G401 (cell line): ENCODE measurements around the gene TACR1. TPM values are rescaled to one million over a fixed set of nuclear protein-coding genes. Genes with fewer than 3 reads are reported as not detected.
"Not testable (repeated sequence)": the region's sequence is repeated elsewhere in the genome, so short reads cannot be mapped to it uniquely, and the experiment has no call there.

Experiments
- DNase-seq: peaks from one replicate; pipeline ENCODE4 v3.0.0-alpha.2; 2015; ENCODE audit warnings: low spot score
- in situ Hi-C: cut with HindIII; loops from 2 replicates; pipeline ENCODE4 v1.10.0; 2016; ENCODE audit warnings: low sequenced_read_pairs, mixed read lengths
- total RNA-seq: library from RNA; depleted of rRNA; stranded (reverse); fragments of >200 nt; shearing (Covaris generic); gene quantifications from 2 replicates; pipeline ENCODE4 v1.2.3, GENCODE V29; 2014

TACR1 gene
- total RNA-seq, 1 experiment from 2014 or later = not detected

GRCh38 chr2:75065402-75066008 lies 133.8 kb downstream of the TACR1 start:
- DNase-seq = no peak
- in situ Hi-C loops = no loop called here

GRCh38 chr2:75064691-75065396 lies 134.5 kb downstream of the TACR1 start:
- peak; percentile 6 for DNase-seq
- in situ Hi-C loops = no loop called here

- in situ Hi-C loops = no loop called here
- DNase-seq = no peak
These were observed 135.4 kb downstream of the TACR1 start for GRCh38 chr2:75063906-75064305.

- no peak for DNase-seq
- in situ Hi-C loops = no loop called here
These were observed 140.9 kb downstream of the TACR1 start for GRCh38 chr2:75058427-75058826.

- not testable (repeated sequence) for DNase-seq
These were observed 142.2 kb downstream of the TACR1 start for GRCh38 chr2:75057150-75057549.

GRCh38 chr2:75055820-75056675 lies 143.3 kb downstream of the TACR1 start:
- no peak for DNase-seq
- in situ Hi-C loops = no loop called here

More at GRCh38 chr2:75057150-75057549, 142.2 kb downstream of the TACR1 start:
- in situ Hi-C loops = not testable (repeated sequence)

GRCh38 chr2:75055142-75055819 lies 144.0 kb downstream of the TACR1 start:
- in situ Hi-C loops = no loop called here
- DNase-seq = no peak

GRCh38 chr2:75054296-75054695 lies 145.0 kb downstream of the TACR1 start:
- DNase-seq = no peak
- in situ Hi-C loops = no loop called here

- in situ Hi-C loops = no loop called here
- no peak for DNase-seq
These were observed 145.7 kb downstream of the TACR1 start for GRCh38 chr2:75053484-75054112.

GRCh38 chr2:75047992-75048625 lies 151.2 kb downstream of the TACR1 start:
- no peak for DNase-seq
- in situ Hi-C loops = no loop called here

- in situ Hi-C loops = no loop called here
- DNase-seq = no peak
These were observed 151.9 kb downstream of the TACR1 start for GRCh38 chr2:75047189-75047991.

- DNase-seq = no peak
- in situ Hi-C loops = no loop called here
These were observed 153.7 kb downstream of the TACR1 start for GRCh38 chr2:75045526-75046050.

GRCh38 chr2:75044291-75044690 lies 155.0 kb downstream of the TACR1 start:
- DNase-seq = no peak
- in situ Hi-C loops = no loop called here

- in situ Hi-C loops = no loop called here
- no peak for DNase-seq
These were observed 156.5 kb downstream of the TACR1 start for GRCh38 chr2:75042823-75043222.

GRCh38 chr2:75041731-75042600 lies 157.4 kb downstream of the TACR1 start:
- no peak for DNase-seq
- in situ Hi-C loops = no loop called here

GRCh38 chr2:75041226-75041625 lies 158.1 kb downstream of the TACR1 start:
- in situ Hi-C loops = no loop called here
- DNase-seq = no peak
